NOMO-1 treated with DMSO at 0.1 percent for 48 hours (cell line): ENCODE results near the gene HOTAIR.

Experiments
- DNase-seq: peaks from one replicate; lab custom pipeline; 2025; ENCODE audit not compliant: unreplicated experiment; lab: John Stamatoyannopoulos, UW

HOTAIR gene

DNA sequence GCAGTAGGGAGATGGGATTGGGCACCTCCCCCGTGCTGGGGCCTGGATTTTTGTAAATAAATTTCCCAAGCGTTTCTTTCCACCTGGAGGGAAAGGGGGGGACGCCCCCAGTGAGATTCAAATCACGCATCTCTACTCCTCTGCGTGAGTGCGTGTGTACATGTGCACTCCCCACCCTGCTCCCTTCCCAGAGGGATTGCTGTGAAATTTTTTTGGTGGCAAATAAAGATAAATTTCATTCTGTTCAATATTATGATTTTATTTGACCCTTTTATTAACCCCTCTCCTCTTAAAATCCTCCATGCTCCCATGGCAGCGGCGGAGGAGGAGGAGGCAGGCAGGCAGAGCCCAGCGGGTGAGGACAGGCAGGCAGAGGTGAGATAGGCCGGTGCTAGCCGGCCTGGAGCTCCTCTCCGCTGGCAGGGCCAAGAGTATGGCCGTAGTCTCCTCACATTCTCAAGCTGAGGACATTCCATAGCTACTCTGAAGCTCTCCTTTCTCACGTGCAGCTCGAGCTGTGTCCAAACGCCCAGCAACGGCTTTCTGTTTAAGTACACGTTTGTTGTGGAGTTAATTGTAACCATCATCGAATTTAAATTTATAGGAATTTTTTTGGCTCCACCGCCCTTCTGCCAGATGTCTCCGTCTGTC is 1.5 kb upstream of the HOTAIR start:
- DNase-seq: no peak

DNA sequence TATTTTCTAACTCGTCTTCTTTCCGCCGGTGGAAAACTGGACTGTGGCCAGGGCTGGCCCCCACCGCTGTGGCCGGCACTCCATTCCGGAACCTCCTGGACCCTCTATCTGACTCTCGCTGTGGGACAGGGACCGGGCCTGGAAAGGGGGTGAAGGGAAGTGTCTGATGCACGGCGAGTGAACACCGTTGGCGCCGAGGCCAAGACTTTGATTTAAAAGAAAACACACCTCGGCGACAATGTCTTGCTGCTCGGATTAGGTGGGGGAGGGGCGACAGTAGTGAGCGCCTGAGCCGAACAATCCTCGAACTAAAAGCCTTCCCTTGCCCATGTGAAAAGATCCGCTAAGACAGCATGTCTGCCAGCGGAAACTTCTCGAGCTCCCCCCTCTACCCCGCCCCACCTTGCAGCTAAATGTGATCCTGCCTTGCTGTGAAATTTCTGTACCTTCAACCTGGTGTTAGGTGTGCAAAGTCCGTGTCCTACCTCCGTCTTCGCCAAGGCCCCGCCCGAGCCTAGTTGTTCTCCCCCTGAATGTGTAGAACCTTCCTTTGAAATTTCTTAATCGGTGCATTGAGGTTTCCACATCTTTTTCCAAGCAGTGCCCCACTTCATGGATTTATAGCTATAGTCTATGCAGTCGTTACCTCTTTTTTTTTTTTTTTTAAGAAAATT is 862 bp upstream of the HOTAIR start:
- DNase-seq: no peak

DNA sequence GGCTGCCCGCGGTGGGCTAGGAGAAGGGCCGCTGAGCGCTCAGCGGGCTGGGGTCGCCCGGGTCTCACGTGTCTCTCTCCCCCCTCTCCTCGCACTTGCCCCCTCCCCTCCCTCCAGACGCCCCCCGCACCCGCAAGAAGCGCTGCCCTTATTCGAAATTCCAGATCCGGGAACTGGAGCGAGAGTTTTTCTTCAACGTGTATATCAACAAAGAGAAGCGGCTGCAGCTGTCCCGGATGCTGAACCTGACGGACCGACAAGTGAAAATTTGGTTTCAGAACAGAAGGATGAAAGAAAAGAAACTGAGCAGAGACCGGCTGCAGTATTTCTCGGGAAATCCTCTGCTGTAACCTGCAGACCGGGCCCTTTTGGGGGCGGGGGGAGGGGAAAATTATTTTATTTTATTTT is 314 bp upstream of the HOTAIR start:
- no peak for DNase-seq

DNA sequence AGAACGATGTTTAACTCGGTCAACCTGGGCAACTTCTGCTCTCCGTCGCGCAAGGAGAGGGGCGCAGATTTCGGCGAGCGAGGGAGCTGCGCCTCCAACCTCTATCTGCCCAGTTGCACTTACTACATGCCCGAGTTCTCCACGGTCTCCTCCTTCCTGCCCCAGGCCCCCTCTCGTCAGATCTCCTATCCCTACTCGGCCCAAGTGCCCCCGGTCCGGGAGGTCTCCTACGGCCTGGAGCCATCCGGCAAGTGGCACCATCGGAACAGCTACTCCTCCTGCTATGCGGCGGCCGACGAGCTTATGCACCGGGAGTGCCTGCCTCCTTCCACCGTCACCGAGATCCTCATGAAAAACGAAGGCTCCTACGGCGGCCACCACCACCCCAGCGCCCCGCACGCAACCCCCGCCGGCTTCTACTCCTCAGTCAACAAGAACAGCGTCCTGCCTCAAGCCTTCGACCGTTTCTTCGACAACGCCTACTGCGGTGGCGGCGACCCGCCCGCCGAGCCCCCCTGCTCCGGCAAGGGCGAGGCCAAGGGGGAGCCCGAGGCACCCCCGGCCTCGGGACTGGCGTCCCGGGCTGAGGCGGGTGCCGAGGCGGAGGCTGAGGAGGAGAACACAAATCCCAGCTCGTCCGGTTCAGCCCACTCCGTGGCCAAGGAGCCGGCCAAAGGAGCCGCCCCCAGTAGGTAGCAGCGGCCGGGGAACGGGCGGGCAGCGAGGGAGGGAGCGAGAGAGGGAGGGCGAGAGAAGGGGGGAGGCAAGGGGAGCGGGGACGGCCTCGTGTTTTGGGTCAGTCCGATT is 1.3 kb downstream of the HOTAIR start:
- DNase-seq: no peak

DNA sequence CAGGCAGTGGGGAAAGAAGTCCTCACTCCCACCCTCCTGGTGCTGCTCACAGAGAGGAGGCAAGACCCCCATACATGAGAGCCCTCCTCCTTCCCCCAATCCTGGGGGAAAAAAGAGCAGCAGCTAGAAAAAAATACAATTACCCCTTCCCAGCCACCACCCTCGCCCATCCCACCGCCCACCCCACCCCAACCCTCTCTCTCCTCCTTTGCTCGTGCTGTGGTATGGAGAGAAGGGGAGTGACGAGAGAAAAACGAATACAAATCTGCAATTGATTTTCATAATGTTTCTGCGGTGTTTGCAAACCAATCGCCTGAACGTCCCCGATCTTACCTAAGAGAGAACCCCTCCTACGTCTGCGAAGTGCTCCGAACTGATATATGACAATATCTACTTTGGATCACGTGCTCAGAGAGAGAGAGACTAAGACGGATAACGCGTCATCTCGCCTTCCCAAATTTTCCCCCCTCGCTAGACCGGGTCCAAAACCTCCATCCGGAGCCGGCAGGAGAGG is 2.0 kb downstream of the HOTAIR start, which contains the start of gene HOXC11:
Gene HOXC11 (plus strand): TSS at position 405 of the 514 bp plus-strand sequence. CDS start 116 bp downstream, outside the sequence.
- no peak for DNase-seq

DNA sequence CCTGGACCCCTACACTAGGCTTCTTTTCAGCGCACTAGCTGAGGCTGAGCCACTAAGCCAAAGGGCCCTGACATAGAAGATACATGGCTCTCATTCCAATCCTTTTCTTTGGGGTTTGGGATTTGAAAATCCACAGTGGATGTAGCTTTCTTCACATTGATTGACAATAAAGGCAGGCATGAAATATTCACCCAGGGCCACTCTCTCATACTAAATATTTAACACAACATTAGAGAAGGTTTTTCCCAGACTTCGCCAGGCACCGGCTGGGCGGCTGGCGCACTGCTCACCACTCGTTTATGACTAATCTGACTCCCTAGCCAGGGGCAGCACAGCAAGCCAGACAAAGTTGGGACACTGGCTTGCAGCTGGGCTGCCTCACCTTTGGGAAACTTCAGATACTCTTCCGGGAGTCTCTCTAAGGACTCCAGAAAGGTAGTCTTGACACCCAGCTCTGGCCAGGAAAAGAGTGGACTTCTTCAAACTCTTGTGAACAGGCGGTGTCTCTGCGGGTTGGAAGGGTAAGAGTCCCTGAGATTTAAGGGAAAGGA is 2.5 kb downstream of the HOTAIR start:
- DNase-seq: no peak

DNA sequence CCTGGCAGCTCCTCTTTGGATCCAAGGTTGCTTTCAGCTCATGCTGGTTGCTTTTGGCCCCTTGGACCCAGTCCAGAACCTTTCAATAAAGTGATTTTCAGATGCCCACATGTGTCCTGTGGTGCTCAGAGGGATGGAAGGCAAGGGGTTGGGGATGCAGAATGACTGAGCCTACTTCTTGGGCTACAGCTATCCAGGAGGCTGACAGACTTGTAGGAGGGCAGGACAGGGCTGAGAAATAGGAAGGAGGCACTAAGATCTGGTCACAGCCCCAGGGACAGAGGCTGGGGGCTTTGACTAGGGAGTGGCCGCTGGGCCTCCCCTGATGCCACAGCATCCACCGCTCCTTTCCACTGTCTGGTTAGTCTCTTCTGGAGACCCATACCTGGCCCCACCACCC is 3.1 kb downstream of the HOTAIR start:
- no peak for DNase-seq

DNA sequence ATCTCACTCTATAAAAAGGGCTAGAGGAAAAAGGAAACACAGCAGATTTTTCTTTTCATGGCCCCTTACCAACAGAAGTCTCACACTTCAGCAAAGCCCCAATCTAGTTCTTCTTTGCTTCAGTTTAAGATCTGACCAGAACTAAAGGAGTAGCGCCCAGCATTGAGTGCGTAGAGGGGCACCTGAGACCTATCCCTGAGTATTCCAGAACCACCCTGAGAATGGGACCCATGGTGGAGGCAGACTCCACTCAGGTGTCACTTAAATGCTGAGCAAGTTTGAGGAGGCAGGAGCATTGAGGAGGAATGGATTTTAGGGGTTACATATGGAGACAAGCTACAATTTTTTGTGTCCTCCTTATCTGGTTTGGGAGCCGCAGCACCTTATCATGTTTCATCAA is 3.6 kb downstream of the HOTAIR start:
- DNase-seq: no peak

DNA sequence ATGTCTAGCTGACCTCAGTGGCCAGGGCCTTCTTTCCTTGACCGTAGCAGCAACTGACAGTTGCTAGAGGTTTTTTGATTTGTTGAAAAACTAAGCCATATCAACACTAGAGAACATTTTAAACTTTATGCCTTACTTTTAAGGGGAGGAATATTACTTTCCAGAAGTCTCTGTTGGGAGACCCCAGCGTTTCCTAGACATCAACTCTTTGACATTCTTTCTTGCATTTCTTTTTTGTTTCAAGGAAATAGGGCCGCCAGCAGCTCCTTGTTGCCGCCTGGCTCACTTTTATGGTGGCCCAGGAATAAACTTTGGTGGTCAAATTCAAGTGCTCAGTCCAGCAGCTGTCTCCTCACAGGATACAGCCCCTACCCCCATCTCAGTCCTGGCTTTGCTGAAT is 4.3 kb downstream of the HOTAIR start:
- DNase-seq: no peak

DNA sequence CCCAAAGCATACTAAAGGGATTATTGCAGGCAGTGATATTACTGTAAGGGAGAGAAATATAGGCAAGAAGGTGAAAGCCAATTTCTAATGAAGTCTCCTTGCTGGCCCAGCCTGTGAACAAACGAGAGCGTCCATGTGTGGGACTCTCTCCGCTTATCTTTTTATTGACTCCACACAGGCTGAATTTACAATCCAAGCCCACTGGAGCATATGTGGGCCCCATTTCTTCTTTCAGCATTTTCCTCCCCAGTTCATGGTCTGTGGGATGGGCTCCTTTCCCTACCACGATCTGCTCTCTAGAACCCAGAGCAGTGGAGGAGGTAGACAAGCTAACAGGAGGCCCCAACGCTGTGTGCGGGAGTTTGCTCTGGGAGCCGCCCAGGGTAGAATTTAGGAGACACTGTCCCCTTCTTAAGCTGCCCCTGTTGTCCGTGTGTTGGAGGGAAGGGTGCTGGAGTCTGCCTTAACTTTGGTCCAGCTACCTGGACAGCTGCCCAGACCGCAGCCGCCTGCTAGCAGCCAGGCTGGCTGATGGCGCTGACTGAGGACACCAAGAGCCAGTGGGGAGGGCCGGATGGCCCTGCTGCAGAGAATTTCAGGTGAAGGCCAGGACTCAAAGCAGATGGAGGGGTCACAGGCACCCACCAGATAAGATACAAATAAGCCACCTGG is 5.0 kb downstream of the HOTAIR start:
- no peak for DNase-seq

DNA sequence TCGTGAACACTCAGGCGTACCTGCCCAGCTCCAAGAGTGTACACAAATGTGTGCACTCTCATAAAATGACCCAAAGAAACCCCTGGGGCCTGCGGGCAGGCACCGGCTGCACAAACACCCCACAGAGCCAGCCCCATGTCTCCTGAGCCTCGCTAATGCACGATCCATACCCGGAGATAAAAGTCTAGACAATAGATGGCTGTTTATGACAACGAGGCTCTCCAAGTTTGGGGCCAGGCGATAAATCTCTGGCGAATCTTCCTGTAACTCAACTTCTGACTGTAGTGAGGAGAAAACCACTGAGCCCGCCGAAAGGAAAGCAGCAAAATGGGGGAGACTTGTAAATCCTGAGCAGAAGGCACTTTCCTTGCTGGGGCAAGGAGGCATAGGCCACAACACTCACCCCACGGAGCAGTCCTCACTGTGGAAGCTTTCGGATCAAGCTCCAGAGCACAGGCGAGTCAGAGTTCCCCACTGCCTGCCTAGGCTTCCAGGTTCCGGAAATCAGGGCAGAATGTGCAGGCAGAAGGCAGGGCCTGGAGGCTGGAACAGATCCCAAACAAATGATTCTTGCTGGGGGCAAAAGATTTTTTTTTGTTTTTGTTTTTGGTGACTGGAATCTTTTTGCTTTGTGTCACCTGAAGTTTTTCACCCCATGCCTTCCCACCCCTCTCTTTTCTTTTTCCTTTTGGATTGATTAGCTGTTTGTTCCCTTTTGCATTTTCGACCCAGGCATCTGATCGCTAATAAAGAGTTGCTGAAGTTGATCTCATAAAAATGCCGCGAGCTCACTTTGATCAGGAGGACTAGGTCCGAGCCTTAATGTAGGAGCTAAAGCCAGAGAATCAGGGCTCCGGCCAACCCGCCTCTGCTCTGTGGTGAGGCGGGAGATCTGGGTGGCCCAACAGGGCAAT is 6.3 kb downstream of the HOTAIR start:
- no peak for DNase-seq

DNA sequence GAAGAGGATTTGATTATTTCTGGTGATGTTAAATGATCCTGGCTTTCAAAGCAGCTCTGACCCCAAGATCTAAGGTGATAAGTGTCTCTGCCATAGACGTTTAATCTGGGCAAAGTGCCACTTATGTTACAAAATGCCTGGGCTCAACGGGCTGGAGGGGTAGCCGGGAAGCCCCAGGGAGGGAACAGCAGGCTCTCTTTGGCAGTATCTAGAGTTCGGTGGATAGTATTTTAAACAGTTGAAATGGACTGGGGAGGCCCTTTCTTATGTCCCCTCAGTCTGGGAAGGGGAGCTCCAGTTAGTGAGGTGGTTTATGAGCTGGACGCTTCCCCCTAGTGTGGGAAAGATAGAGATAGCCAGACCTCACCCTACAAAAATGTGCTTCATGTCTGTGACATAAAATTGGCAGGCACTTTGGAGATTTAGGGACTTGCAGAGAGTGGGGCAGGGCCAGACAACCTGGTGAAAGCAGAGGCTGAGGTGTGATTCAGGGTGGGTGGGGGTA is 7.3 kb downstream of the HOTAIR start:
- no peak for DNase-seq

DNA sequence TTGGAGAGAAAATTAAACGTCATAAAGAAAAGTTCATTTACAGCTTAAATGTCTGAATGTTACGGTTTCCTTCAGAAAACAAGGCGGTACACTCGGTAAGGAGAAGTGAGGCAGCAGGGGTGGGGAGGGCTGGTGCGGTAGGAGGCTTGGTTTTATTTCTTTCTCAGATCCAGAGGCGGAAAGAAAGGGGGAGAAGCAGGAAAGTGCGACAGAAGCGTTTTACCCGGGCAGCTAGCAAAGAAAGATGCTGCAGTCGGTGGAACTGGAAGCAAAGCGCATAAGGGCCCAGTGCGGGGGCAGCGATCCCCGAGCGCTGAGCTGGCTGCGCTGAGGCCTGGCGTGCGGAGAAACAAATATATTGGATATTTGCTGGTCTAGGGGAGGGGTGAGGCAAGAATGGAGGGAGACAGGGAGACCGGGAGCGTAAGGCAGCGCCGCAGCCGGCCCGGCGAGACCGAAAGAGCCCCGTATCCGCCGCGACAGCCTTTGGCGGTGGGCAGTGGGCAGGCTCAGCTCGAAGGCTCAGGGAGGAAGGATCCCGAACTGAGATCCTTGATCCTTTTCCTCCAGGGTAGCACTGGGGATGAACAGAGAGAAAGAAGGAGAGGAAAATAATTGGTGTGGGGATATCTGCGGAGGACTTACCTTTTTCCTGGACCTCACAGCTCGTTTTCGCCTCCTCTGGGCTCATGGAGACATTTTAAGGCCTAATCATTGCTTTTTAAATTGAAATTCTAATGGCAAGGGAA is 8.2 kb downstream of the HOTAIR start:
- no peak for DNase-seq

DNA sequence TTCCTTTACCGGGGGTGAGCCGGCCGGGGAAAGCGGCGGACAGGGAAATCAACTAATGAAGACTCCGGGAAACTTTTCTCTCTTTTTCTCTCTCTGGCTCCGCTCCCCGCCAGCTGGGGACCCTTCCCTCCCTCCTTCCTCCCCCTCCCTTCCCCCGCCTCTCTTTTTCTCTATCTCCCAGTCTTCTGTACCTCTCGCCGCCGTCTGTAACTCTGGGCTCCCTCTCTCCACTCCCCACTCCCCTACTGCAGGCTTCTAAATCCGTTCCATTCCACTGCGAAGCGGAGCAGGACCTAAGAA is 8.7 kb downstream of the HOTAIR start:
- no peak for DNase-seq

DNA sequence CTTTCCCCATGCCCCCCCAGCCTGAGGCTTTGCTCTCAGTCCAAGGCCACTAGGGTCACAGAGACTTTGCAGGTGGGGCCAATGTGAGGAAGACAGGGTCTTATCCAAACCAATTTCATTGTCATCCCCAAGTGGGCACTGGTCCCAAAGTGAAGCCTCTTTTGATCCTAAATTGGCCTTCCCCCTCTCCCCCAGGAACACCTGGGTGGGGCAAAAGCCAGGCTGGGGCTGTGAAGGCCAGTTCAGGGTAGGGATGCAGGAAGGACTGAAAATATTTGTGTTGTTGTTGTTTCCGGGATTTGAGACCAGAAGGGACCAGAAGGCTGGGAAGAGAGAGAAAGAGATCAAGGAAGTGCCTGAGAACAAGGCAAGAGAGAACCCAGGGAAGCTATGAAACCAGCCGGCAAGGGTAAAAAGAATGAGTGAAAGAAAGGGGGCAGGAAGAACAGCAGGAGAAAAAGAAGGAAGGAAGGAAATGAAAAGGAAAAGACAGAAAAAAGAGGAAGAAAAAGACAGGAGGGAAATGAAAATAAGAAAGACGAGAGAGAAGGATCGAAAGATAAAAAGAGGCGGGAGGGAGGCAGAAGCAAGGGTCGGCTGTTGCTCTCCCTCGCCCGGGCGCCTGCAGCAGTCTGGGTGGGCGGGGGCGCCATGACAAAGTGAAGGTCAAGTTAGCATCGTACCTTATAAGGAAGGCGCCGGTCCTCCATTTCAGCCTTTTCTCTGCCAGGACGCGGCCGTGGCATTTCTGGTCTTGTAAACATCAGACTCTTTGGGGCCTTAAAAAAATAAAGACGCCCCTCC is 9.3 kb downstream of the HOTAIR start:
- DNase-seq: no peak

DNA sequence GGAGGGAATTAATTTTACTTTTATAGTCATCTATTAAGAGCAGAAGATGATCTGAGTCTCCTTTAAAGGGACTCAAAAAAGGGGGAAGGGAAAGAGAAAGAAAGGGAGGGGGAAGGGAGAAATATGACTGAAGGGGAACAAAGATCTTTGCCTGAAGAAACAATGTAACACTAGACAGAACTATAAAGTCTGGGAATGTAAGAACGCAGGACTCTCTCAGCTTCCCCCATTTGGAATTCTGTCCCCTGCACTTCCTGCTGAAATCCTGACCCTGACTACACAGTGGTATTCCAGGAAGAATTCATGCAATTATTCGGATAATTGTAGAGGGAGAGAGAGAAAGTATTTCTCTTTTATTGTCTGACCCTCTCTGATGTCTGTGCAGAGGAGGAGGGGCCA is 10.4 kb downstream of the HOTAIR start:
- DNase-seq: no peak

DNA sequence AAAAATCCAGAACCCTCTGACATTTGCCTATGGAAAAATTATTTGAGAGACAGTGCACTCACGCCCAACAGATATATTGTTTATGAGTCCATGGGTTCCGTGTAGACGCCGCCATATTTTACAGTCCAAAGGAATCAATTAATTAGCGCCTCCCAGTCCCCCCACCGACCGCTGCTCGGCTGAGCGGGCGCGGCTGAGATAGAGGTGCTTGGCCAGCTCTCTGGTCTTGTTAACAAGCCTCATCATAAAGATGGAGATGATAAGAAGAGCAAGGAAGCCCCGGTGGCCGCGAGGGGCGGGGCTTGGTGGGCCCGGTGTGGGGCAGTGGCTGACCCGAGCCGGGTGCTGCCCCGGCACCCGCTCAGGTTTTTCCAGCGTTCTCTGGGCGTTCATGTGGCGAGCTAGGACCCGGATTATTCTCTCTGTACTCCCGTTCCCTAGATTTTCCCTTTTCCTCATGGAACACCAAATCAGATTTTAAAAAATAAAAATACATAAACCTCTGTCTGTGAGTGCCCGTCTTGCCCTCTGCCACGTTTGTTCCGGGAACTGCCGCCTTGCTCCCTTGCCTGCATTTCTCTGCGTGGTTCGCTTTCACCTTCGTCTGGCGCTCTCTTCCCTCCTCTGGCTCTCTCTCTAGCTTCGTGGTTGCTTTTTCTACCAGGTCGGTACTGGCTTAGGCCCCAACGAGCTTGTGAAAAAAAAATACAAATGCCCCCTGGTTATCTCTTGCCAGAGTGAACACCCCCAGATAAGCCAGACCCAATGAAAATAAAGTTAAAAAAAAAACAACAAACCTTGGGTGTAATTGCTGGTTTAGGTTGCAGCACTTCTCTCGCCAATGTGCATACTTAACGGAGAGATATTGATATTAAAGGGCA is 11.1 kb downstream of the HOTAIR start:
- no peak for DNase-seq
